Mucosa of stomach (tissue), 1 donor: ENCODE results near the gene TRPM3.

Source experiments
- H3K27me3 ChIP-seq: one replicate; pipeline ENCODE4 v1.7.0; 2013; ENCODE audit warnings: mild to moderate bottlenecking, low read length; ENCODE audit not compliant: control insufficient read depth, insufficient read depth
- H3K36me3 ChIP-seq: one replicate; pipeline ENCODE4 v1.7.0; 2013; ENCODE audit warnings: low read length; ENCODE audit not compliant: control insufficient read depth, insufficient read depth
- H3K4me1 ChIP-seq: one replicate; pipeline ENCODE4 v1.7.0; 2013; ENCODE audit warnings: mild to moderate bottlenecking, low read length; ENCODE audit not compliant: control insufficient read depth, insufficient read depth
- H3K4me3 ChIP-seq: one replicate; pipeline ENCODE4 v1.7.0; 2013; ENCODE audit warnings: low read length
- H3K9ac ChIP-seq: one replicate; pipeline ENCODE4 v1.7.0; 2013; ENCODE audit warnings: mild to moderate bottlenecking, low read length, moderate library complexity
- H3K9me3 ChIP-seq: one replicate; pipeline ENCODE4 v1.7.0; 2013; ENCODE audit warnings: mild to moderate bottlenecking, low read length, moderate library complexity; ENCODE audit not compliant: control insufficient read depth
- donor health status: Pancreatic carcinoma.

The TRPM3 gene

GRCh38 chr9:70539001-70539400 lies 582.4 kb downstream of the TRPM3 start:
- Histone ChIP-seq H3K36me3 (no peaks in the 10 kb centered on the region), H3K9ac (no peak overlapping the region), H3K4me1 (no peaks in the 10 kb centered on the region), H3K27me3 (no peaks in the 10 kb centered on the region), H3K9me3 (no peaks in the 10 kb centered on the region), H3K4me3 (no peak overlapping the region)

- Histone ChIP-seq H3K4me3 (no peak overlapping the region), H3K9me3 (no peaks in the 10 kb centered on the region), H3K4me1 (no peaks in the 10 kb centered on the region), H3K27me3 (no peaks in the 10 kb centered on the region), H3K9ac (no peak overlapping the region), H3K36me3 (no peaks in the 10 kb centered on the region)
These were observed 584.3 kb downstream of the TRPM3 start for GRCh38 chr9:70537084-70537483.

- H3K9ac ChIP-seq: no peak overlapping the region
- no peaks in the 10 kb centered on the region for H3K36me3 ChIP-seq
- no peaks in the 10 kb centered on the region for H3K9me3 ChIP-seq
- no peaks in the 10 kb centered on the region for H3K4me1 ChIP-seq
- no peaks in the 10 kb centered on the region for H3K27me3 ChIP-seq
- H3K4me3 ChIP-seq: no peak overlapping the region
These were observed 585.7 kb downstream of the TRPM3 start for GRCh38 chr9:70535546-70536323.

GRCh38 chr9:70534471-70534870 lies 587.0 kb downstream of the TRPM3 start:
- no peaks in the 10 kb centered on the region for H3K36me3 ChIP-seq
- H3K27me3 ChIP-seq: no peaks in the 10 kb centered on the region
- no peaks in the 10 kb centered on the region for H3K4me1 ChIP-seq
- no peaks in the 10 kb centered on the region for H3K9me3 ChIP-seq
- H3K9ac ChIP-seq: no peak overlapping the region
- no peak overlapping the region for H3K4me3 ChIP-seq

- H3K9ac ChIP-seq: no peak overlapping the region
- no peaks in the 10 kb centered on the region for H3K27me3 ChIP-seq
- no peaks in the 10 kb centered on the region for H3K9me3 ChIP-seq
- H3K4me1 ChIP-seq: no peaks in the 10 kb centered on the region
- H3K4me3 ChIP-seq: no peak overlapping the region
- no peaks in the 10 kb centered on the region for H3K36me3 ChIP-seq
These were observed 587.4 kb downstream of the TRPM3 start for GRCh38 chr9:70534061-70534460.

GRCh38 chr9:70533492-70533891 lies 587.9 kb downstream of the TRPM3 start:
- H3K9ac ChIP-seq: no peak overlapping the region
- H3K4me1 ChIP-seq: no peaks in the 10 kb centered on the region
- no peak overlapping the region for H3K4me3 ChIP-seq
- H3K27me3 ChIP-seq: no peaks in the 10 kb centered on the region
- no peaks in the 10 kb centered on the region for H3K36me3 ChIP-seq
- no peaks in the 10 kb centered on the region for H3K9me3 ChIP-seq

GRCh38 chr9:70532716-70533115 lies 588.7 kb downstream of the TRPM3 start:
- Histone ChIP-seq H3K9me3 (no peaks in the 10 kb centered on the region), H3K4me3 (no peak overlapping the region), H3K9ac (no peak overlapping the region), H3K4me1 (no peaks in the 10 kb centered on the region), H3K36me3 (no peaks in the 10 kb centered on the region), H3K27me3 (no peaks in the 10 kb centered on the region)

GRCh38 chr9:70531311-70531710 lies 590.1 kb downstream of the TRPM3 start:
- Histone ChIP-seq H3K27me3 (no peaks in the 10 kb centered on the region), H3K4me1 (no peaks in the 10 kb centered on the region), H3K9ac (no peak overlapping the region), H3K4me3 (no peak overlapping the region), H3K9me3 (no peaks in the 10 kb centered on the region), H3K36me3 (no peaks in the 10 kb centered on the region)

- H3K36me3 ChIP-seq: no peaks in the 10 kb centered on the region
- H3K27me3 ChIP-seq: no peaks in the 10 kb centered on the region
- no peak overlapping the region for H3K4me3 ChIP-seq
These were observed 590.7 kb downstream of the TRPM3 start for GRCh38 chr9:70530716-70531115.

GRCh38 chr9:70529833-70530232 lies 591.6 kb downstream of the TRPM3 start:
- H3K4me3 ChIP-seq: no peak overlapping the region
- H3K27me3 ChIP-seq: no peaks in the 10 kb centered on the region
- no peaks in the 10 kb centered on the region for H3K36me3 ChIP-seq
- no peak overlapping the region for H3K9ac ChIP-seq
- H3K4me1 ChIP-seq: no peaks in the 10 kb centered on the region
- no peaks in the 10 kb centered on the region for H3K9me3 ChIP-seq

More at GRCh38 chr9:70530716-70531115, 590.7 kb downstream of the TRPM3 start:
- Histone ChIP-seq H3K4me1 (no peaks in the 10 kb centered on the region), H3K9me3 (no peaks in the 10 kb centered on the region), H3K9ac (no peak overlapping the region)

- H3K4me1 ChIP-seq: no peaks in the 10 kb centered on the region
These were observed 592.0 kb downstream of the TRPM3 start for GRCh38 chr9:70529377-70529776.

GRCh38 chr9:70526902-70527301 lies 594.5 kb downstream of the TRPM3 start:
- Histone ChIP-seq H3K27me3 (no peaks in the 10 kb centered on the region), H3K9ac (no peak overlapping the region), H3K9me3 (no peaks in the 10 kb centered on the region), H3K36me3 (no peaks in the 10 kb centered on the region), H3K4me1 (no peaks in the 10 kb centered on the region), H3K4me3 (no peak overlapping the region)

More at GRCh38 chr9:70529377-70529776, 592.0 kb downstream of the TRPM3 start:
- H3K4me3 ChIP-seq: no peak overlapping the region
- no peaks in the 10 kb centered on the region for H3K36me3 ChIP-seq
- H3K9me3 ChIP-seq: no peaks in the 10 kb centered on the region
- H3K27me3 ChIP-seq: no peaks in the 10 kb centered on the region
- H3K9ac ChIP-seq: no peak overlapping the region

GRCh38 chr9:70525519-70525918 lies 595.9 kb downstream of the TRPM3 start:
- no peaks in the 10 kb centered on the region for H3K36me3 ChIP-seq
- no peaks in the 10 kb centered on the region for H3K9me3 ChIP-seq
- no peak overlapping the region for H3K4me3 ChIP-seq
- H3K9ac ChIP-seq: no peak overlapping the region
- no peaks in the 10 kb centered on the region for H3K4me1 ChIP-seq
- H3K27me3 ChIP-seq: no peaks in the 10 kb centered on the region
